GM18517 (cell line): ENCODE data around the gene ZNF423.

Experiments
- ATAC-seq: cut with Tn5 transposase; IDR thresholded peaks from one replicate; pipeline ENCODE4 v1.9.1; 2021; ENCODE audit warnings: mild to moderate bottlenecking, moderate library complexity; ENCODE audit not compliant: unreplicated experiment

Gene ZNF423

DNA sequence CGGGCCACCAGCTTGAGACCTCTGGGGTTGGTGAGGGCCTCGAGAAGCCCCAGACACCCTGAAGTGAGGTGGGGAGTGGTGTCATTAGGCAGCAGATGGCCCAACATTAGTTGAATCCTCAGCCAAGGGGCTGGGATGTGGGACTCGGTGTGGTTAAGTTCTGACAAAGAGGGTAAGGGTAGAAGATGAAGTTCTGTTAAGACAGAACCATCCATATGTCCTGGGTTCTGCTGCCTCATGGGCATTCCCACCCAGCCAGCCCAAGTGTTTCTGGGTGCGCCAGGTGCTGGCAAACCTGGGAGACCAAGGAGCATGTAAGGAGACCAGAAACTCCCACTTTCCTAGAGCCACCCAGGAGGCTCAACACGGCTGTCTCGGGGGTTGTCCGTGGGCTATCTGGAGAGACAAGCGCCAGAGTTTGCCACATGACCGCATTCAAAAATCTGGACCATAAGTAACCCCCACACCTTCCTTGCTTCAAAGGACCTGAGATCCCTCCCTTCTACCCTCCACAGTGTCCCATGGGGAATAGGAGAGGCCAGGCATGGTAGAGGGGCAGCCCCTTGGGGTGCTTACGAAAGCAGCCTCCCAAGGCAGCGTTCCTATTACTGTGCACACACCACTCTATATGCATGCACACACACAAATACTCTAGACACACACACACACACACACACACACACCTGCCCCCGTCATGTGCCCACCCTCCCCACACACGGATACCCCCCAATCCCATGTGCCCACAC lies 353.6 kb downstream of the ZNF423 start:
- no peak for ATAC-seq

DNA sequence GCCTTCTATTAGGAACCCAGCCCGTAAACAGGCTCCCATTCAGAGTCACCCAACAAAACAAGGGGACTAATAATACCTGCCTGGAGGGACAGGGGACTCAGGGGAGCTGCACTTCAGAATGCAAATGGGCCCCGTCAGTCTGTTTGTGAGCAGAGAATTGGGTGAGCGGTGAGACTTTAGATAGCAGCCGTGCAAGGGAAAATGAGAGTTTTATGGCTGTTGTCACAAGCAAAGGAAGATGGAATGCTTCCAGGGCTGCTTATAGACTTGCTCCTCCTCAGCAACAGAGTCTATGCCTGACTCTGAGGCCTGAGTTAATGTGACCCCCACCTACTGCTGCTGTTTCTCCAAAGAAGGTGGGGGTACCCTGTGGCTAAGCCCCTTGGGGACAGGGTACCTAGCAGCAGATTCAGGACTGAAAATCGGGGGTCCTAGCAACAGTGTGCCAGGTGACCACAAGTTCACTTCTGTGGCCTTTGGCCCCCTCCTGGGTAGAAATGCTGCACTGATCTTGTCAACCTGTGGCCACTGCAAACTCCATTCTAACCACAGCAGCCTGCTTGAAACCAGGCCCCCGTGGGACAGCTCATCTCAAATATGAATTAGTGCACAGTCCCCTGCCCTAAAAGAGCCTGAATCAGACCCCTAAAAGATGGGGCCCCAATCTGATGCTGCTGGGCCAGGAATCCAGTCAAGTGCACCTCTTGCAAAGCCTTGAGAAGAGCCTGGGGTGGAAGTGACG lies 355.9 kb downstream of the ZNF423 start:
- no peak for ATAC-seq

DNA sequence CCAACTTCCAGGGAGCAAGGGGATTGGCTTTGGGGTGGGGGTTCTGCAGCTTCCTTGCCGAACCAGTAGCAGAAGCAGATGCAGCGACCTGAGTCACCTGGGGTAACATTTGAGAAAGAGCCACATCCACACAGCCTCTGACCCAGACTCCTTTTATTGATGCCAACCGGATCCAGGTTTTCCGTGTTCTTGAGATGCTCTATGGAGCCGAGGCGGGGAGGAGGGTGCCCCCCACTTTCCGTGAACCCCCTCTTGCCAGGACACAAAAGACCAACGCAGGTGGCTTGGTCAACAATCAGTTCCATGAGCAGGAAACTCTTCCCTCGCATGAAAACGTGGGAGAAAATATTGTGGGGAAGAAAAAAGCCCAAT lies 356.5 kb downstream of the ZNF423 start:
- no peak for ATAC-seq

DNA sequence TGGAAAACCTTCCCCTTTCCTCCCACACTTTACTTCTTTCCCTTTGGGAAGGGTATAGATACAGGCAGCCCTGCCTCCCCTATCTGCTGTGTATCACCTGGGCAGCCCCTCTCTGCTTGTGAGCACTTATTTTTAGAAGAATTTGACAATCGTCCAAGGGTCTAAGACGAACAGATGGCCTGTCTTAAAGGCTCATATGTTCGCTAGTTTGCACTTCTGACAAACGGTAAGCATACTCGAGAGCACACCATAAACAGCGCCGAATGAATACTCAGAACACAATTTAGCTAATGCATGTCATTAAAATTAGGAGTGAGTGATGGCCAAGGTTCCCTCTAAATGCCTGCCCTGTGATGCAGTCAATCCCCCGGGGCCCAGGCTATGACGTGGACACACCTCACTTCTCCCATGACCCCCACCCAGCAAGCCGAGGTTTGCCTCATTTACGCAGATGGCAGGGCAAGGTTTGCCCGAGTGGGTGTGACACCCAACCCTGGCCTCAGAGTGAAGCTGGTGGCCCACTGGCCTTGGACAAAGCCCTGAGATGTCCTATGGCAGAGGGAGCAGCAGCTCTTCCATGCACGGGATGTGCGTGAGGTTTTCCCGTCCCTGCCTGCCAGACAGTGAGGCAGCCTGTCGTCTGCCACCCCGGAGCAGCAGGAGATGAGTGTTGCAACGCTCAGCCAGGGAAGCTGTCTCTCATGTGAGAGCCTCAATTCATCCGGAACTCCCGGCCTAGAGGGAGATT lies 357.1 kb downstream of the ZNF423 start:
- ATAC-seq, result no peak

DNA sequence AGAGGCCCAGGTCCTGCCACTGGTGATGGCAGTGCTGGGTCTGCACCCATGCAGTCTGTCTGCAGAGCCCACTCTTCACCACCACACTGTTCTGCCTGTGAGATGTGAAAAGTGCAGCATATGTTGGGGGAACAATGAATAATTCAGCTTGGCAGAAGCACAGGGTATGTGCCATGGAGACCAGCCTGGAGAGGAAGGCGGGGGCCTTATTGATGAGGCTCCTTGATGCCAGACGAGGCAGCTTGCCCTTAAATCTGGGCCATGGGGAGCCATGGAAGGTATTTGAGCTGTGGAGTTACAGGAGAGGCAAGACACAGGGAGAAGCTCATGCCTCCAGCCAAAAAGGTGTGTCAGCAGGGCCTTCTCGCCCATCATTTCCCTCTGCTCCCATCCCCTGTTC lies 357.6 kb downstream of the ZNF423 start:
- ATAC-seq, result no peak

DNA sequence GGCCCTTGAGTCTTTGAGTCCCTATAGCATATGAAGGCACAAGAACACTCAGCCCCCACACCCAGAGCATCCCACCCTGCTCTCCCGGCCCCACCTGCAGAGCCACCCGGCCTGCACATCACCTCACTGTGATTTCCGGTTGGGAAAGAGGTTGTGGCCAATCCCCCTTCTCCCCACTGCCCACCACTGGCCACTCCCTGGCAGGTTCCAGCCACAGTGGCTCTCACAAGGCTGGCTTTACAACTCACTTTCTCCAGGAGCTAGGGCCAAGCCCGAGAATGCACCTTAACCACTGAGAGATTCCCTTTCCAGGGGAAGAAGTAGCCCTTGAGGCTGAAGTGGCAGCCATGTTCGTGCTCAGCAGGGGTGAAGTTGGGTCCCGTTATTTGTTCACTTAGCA lies 358.4 kb downstream of the ZNF423 start:
- ATAC-seq, result no peak

DNA sequence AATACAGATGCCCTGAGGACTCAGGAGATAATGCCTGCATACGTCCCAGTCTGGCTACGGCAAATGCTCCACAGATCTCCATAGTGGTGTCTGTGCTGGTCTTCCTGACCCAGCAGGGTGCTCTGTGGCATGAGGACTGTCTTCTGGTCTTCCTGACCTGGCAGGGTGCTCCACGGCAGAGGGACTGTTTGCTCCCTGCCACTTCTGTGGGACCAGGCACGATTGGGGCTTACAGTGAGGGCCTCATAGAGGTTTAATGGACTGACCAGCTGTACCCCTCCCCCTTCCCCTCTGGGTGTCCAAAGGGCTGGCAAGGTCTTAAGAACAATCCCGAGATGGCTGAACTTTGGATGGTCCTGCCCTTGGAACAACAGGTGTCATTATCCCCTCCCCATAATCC lies 359.3 kb downstream of the ZNF423 start:
- ATAC-seq, result no peak

DNA sequence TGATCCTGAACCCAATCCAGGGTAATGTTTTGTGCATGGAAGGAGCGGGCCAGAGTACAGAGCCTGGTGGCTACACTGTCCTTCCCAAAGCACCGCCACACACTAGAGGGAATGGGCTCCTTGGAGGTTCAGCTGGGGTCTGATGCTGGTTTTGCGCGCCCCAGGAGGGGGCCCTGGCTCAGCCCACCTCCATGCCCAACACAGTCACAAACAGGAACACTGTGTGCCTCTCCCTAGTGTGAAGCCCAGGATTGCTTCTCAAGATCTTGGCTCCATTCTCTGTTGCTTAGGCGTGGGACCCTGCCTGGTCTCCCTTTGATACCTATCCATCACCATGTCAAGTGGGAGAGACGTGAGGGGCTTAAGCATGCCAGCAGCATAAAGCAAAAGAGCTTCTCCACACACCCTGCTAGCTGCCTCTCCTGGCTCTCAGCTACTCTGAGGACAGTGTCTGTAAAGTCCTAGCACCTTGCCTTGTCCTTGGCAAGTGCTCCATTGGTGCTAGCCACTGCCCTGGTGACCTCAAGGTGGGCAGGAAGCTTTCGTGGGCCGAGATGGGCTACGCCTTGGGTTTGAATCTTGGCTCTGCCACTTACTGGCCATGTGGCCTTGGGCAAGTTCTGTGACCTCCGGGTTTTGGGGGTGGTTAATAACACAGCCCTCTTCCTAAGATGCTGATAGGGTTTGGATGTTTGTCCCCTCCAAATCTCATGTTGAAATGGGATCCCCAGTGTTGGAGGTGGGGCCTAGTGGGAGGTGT lies 360.1 kb downstream of the ZNF423 start:
- ATAC-seq, result no peak

DNA sequence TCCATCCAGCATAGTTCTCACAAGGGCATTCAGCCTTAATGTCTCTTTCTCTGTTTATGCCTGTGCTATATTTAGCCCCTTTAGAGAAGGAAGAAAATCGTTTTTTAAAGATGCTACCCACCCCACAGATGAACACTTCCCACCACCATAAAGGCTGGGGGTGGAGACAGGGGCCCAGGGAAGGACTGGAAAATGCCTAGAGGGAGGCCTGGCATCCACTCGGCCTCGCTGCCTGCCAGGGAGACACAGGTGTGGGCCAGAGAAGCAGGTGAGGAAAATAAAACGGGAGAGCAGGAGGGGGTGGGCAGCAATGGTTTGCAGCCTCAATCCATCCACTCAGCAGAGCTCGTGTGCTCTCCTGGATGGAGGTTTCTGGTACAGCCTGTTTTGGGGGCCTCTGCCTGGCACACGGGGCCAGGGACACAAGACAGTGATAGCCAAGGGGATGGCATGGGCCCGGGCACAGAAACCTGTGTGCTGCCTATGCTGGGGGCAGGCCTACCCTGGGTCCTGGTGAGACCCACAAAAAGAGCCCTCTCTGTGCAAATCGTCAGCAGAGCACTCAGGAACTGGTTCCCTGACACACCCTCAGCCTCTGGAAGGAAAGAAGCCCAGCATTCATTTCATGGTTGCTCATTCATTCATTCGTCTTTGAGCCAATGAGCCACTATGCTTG lies 360.9 kb downstream of the ZNF423 start:
- ATAC-seq, result no peak

DNA sequence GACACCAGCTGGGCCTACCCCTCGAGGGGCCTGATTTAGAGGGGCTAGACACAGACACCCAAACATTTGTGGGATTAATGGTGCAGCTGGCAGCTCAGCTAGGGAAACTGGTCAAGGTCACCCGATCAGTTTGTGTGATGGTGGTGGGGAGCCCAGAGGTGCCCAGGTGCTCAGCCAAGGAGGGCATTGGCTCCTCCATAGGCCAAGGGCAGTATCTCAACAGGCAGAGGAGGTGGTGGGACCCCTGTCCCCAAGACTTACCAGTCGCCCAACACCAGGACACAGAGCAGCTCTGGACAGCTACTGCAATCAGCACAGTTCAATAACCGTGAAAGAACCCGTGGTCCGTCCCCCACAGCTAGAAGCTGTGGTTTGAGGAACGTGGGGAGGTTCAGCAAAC lies 361.4 kb downstream of the ZNF423 start:
- no peak for ATAC-seq

DNA sequence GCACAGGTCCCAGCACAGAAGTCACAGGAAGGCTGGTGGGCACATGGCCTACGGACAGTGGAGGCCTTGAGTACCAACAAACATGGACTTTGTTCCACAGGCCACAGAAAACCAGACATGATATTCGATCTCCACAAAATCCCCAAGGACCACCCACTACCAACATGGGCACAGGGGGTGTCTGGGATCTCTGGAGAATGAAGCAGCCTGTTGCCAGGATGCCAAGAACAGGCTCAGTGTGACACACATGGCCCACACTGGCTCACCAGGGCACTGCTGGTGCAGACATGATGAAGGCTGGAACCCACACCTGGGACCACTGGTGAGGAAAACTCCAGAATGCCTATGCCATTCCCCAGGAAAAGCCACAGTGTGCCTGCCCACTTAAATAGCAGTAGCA lies 362.1 kb downstream of the ZNF423 start:
- ATAC-seq, result no peak

DNA sequence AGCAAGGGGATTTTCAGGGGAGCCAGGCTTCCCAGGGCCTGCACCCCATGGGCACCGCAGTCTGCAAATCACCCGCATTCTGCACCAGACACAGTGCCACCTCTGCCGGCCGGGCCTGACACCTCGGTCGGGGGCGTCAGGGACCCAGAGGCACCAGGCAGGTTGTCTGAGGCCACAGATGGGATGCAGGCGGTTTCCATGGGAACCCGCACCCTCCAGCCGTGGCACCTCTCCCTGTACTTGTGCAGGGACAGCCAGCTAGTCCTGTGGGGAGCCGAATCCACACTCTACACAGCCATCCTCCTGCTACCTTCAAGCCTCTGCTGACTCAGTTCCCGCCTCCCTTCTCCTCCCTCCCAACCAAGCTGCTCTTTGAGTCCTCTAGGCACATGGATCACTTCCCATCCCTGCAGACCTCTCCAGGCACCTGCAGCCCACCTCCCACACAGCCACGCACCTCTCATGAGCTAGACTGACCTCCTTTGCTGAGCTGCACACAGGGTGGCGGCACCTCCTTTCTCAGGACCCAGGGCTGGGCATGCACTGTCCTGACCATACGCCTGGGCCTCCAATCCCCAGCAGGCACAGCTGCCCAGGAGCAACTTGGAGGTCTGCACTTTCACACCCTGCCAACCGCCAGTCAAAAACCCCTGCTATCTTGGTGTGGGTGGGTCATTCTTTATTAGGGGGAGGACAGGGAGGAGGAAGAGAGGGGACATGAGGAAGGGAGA lies 362.9 kb downstream of the ZNF423 start:
- ATAC-seq, result no peak

DNA sequence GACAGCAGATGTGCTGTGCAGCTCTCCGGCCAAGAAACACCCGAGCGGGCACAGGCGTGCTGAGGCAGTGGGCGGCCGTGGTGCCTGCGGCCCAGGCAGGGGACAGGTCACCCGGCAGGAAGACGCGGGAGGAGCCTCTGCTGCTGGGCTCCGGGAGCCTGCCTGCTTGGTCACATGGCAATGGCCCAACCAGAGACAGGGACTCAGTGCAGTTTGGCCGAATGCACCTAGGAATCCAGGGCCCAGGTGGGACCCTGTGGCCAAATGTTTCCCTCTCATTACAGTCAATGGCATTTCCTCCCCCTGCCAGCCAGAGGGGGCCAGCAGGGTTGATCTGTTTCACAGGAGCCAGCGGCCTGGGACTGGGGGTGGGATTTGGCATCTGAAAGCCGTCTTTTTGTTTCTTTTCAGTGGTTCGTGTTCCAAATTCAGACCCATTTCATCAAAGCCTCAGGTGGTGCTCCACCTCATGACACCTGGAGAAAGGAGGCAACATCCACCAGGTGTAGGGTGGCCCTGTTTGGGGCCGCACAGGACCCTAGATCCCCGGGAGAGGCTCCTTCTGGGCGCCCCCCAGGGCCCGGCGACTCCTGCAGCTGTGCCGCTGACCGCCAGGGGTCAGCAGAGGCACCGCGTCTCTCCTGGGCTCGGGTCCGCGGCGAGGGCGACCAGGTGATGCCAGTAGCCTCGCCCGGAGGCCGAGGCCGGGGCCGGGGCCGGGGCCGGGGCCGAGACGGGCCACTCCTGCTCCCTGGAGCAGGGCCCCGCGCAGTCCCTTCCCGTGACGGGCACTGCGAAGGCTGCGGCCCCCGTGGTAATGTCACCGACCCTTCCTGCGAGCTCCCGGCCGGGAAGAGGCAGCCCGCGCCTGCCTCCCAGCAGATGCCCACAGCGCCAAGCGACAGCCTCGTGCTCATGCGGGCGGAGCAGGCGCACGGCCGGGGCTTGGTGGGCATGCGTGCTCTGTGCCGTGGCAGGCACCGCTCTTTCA lies 363.8 kb downstream of the ZNF423 start:
- no peak for ATAC-seq

DNA sequence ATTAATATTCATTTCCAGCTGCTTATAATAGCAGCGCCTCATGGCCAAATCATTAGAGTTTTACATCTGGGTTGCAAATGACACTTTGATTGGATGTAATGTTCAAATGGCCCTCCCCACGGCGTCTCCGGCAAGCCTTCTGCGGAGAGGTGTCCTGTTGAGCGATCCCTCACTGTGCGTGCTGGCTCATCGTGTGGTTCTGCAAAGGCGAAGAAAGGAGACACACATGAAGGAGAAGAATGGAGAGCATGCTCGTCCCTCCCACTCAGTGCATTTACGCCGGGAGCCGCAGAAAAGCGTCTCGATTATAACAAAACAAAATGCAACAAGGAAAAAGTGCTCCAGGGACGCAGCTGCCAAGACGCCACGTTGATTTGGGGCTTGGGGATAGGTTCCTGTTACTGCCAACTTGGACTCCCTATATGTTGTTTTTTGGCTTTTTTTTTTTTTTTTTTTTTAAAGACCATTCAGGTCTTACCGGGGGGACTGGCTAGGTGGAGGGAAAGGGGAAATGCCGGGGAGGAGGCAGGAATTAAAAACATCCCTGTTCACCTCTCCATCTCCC lies 364.7 kb downstream of the ZNF423 start:
- no peak for ATAC-seq

DNA sequence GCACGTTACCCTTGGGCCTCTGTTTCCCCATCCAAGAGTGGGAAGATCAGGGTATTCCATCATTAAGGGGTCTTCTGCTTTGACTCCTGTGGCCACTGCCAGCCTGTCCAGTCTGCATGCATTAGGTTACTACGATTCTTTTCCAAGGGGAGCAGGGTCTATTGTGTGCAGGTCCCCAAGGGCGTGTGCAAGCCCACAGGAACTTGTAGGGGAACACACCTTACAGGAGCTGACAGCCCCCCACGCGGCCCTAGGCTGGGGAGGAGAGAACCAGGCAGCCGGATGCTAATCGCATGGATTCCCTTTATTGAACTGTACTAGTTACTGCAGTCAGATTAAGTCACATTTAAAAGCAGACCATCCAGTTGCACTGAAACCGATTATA lies 365.6 kb downstream of the ZNF423 start:
- no peak for ATAC-seq

DNA sequence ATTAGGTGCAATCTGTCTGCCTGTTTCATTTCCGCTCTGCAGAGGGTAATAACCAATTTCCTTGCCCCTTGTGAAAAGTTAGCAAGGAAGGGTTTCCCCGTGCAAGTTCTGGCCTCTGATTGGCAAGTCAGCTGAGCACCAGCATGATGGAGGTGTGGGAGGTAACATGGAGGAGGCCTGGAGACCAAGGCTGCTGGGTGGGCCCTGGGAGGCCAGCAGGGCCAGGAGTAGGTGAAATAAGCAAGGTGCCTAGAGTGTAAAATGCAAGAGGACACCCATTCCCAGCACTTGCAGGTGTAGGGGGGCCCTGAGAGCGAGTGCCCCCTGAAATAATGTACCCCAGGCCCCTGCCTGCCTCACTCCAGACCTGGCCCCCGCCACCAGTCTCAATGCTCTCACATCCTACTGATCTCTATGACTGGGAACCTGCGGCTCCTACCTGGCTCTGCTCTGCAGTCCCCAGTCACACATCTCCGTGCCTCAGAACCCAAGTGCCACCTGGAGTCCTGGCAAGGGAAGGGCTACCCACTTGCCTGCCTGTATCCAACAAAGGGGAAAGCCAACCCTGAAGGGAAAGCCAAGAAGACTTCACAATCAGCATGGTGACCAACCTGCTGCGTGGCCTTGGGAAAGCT lies 366.1 kb downstream of the ZNF423 start:
- ATAC-seq, result no peak

DNA sequence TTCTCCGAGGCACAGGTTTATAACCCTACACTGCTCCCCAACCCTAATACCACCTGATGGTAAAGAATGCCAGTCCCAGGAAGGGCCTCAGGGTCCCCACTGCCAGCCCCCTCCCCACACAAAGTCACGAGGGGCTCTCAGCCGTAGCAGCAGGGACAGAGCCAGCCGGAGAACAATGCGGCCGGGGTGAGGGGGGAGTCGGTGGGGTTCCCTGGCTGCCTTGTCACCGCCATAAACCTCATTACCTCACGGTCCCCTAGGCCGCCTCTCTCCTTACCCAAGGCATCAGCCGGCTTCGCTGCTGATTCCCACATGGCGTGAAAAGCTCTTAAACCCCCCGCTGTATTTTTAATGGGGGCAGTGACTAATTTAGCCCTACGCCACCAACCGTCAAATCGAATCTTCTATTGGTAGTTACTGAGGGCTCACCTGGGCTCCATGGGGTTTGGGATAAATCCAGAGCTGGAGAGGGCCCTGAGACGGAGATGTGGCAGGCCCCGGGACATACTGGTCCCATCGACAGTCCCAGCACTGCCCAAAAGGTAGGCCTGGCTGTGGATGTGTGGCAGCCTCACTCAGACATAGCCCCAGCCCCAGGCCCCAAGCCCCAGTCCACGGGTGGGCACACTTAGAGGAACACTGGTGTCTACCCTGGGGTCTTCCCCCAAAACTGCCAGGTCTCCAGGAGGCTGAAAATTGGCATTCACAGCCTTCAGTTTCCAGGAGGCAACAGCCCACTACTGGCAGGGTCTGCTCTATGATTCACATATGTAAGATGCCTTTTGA lies 367.0 kb downstream of the ZNF423 start:
- ATAC-seq, result no peak
